HUDEP-2 (cell line): ENCODE data around the gene IFNL4.

Experiments
- DNase-seq, 76 experiments: peaks; one replicate each; lab custom pipeline; 2025; ENCODE audit not compliant: unreplicated experiment in 76 of 76; lab: John Stamatoyannopoulos, UW

The IFNL4 gene

GRCh38 chr19:39197808-39198207 lies 50.8 kb downstream of the IFNL4 start:
- no peak for DNase-seq

DNA sequence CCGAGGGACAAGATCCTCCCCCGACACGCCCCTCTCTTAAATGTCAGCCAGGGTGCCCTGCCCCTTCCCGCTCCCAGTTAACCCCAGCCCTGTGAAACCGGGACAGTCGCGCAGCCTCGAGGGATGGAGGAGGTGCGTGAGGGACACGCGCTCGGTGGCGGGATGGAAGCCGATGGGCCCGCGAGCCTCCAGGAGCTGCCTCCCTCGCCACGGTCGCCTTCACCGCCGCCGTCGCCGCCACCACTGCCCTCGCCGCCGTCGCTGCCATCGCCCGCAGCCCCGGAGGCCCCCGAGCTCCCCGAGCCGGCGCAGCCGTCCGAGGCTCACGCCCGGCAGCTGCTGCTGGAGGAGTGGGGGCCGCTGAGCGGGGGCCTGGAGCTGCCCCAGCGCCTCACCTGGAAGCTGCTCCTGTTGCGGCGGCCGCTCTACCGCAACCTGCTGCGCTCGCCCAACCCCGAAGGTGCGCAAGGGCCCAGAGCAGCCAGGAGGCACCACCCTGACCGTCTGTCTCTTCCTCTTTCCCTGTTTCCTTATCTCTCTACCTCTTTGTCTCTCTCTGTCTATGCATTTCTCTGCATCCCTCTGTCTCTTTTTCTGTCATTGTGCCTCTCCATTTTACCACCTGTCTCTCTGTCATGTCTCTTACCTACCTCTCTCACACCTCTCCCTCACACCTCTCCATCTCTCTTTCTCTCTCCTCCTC lies 51.6 kb downstream of the IFNL4 start, which contains the start of gene NCCRP1:
Gene NCCRP1, plus strand, starts transcription at position 105 of the 703 bp plus-strand sequence. Its CDS starts 19 bp downstream, at position 124.
- no peak for DNase-seq

DNA sequence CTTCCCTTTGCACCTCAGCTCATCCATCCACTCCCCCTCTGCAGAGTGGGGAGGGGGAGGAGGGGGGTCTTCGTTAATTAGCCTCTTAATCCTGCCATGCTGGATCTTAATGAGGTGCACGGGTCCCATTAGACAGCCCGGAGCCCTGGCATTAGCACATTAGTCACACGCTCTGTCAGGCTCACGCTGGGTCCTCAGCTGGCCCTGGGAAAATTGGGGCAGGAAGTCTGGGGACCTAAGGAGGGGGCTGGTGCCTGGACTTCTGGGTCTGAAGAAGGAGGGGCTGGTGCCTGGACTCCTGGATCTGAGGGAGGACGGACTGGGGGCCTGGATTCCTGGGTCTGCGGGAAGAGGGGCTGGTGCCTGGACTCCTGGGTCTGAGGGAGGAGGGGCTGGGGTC lies 52.3 kb downstream of the IFNL4 start:
- no peak for DNase-seq
